AG04450 (cell line): ENCODE data around the gene IL22. TPM values are rescaled to one million over a fixed set of nuclear protein-coding genes. Genes with fewer than 3 reads are reported as not detected.

Source experiments
- CTCF ChIA-PET: fragments of 300-600, 350-600 bp; formaldehyde crosslinking; extraction: SDS; loops from one replicate; lab custom pipeline; 2022; ENCODE audit warnings: antibody characterized with exemption, inconsistent platforms; lab: Charles Lee
- POLR2A ChIA-PET: fragments of 350-600 bp; formaldehyde crosslinking; extraction: SDS; loops from one replicate; lab custom pipeline; 2021; ENCODE audit warnings: antibody characterized with exemption, inconsistent platforms; lab: Yijun Ruan, JAX
- DNase-seq: peaks from one replicate; pipeline ENCODE4 v3.0.0-alpha.2; 2011; ENCODE audit warnings: low read depth, low spot score
- H3K27ac ChIP-seq: one replicate; pipeline ENCODE4 v1.5.1; 2012; ENCODE audit warnings: low read depth, low read length, control low read depth
- H3K27me3 ChIP-seq: one replicate; pipeline ENCODE4 v1.6.0; 2012; ENCODE audit warnings: low read length; ENCODE audit not compliant: control insufficient read depth, insufficient read depth
- H3K4me3 ChIP-seq: 2 replicates; pipeline ENCODE4 v1.5.1; 2011; ENCODE audit warnings: mild to moderate bottlenecking, low read depth, low read length, control low read depth
- H3K9me3 ChIP-seq: 2 replicates; pipeline ENCODE4 v1.5.1; 2012; ENCODE audit warnings: low read length; ENCODE audit not compliant: control insufficient read depth, insufficient read depth
- polyA plus RNA-seq: library from polyadenylated mRNA; depleted of rRNA; stranded (reverse); fragments of >200 nt; gene quantifications from 2 replicates; pipeline ENCODE4 v1.2.3, GENCODE V29; 2011
- TF ChIP-seq, protein P1 (sequence below): IDR thresholded peaks from 2 replicates; pipeline ENCODE4 v1.5.1; 2011; ENCODE audit warnings: low read depth, low read length, control low read depth, inconsistent platforms

The IL22 gene
- polyA plus RNA-seq, 1 experiment = not detected

DNA sequence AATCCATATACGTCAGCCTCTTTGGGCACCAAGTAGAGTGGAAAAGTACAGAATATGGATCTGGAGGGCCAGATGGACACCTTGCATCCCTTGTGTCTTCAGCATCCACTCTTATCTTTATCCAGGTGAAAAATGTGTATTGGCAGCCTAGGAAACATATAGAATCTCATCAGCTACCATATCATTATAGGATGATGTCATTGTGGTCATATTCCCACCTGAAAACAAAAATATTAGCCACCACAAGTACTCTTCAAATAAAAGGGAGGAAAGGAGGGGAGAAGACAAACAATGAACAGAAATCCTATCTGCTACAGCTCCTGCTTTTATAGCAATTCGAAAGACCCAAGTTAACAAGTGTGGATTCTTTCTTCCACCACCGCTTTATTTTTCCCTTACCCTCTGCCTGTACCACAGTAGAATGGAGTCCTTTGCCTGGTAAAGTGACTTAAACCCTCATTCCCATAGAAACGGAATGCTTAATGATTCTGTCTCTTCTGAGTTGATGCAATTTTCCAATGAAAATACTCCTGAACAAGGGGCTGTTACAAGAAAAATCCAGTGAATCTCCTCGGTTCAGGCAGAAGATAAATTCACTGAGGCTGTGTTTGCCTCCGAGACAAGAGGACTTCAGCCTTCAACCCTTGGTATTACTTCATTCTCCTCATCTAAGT, 14.0 kb downstream of the IL22 start:
- H3K27ac ChIP-seq = no peak overlapping the region
- no peaks in the 10 kb centered on the region for H3K9me3 ChIP-seq
- POLR2A ChIA-PET = no interaction called here
- H3K4me3 ChIP-seq = no peak overlapping the region
- TF ChIP-seq, protein P1, sequence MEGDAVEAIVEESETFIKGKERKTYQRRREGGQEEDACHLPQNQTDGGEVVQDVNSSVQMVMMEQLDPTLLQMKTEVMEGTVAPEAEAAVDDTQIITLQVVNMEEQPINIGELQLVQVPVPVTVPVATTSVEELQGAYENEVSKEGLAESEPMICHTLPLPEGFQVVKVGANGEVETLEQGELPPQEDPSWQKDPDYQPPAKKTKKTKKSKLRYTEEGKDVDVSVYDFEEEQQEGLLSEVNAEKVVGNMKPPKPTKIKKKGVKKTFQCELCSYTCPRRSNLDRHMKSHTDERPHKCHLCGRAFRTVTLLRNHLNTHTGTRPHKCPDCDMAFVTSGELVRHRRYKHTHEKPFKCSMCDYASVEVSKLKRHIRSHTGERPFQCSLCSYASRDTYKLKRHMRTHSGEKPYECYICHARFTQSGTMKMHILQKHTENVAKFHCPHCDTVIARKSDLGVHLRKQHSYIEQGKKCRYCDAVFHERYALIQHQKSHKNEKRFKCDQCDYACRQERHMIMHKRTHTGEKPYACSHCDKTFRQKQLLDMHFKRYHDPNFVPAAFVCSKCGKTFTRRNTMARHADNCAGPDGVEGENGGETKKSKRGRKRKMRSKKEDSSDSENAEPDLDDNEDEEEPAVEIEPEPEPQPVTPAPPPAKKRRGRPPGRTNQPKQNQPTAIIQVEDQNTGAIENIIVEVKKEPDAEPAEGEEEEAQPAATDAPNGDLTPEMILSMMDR = no peak
- CTCF ChIA-PET = interaction anchor here (1.3 to 3.5 kb wide), 2 partner anchors 16 to 17 kb away, joined by 9 to 16 read pairs; no protein-coding TSS in a partner anchor
- DNase-seq = no peak
- H3K27me3 ChIP-seq = no peaks in the 10 kb centered on the region

DNA sequence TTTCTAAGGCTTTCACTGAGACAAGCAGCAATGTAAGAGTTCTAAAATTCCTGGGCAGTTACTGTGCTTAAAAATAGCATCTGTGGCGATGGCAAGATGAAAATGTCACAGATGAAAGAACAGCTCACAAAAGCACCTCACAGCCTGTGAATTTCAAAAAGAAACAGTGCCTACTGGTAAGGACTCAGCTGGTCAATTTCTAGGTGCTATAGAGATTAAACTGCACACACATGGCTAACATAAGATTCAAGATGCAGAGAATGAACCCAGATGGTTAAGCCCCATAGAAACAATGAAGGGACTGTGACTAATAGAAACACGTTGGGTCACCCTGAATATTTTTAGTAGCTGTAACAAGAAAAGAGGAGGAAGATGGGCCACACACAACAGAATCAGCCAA, 15.8 kb downstream of the IL22 start:
- TF ChIP-seq, protein P1 = no peak
- POLR2A ChIA-PET = no interaction called here
- Histone ChIP-seq H3K4me3 (no peak overlapping the region), H3K9me3 (no peaks in the 10 kb centered on the region), H3K27ac (no peak overlapping the region), H3K27me3 (peaks cover 4% of the 10 kb centered on the region)
- no peak for DNase-seq
- CTCF ChIA-PET = interaction anchor here (1.5 to 2.8 kb wide), 2 partner anchors 15 to 79 kb away, joined by 9 to 11 read pairs; no protein-coding TSS in a partner anchor

DNA sequence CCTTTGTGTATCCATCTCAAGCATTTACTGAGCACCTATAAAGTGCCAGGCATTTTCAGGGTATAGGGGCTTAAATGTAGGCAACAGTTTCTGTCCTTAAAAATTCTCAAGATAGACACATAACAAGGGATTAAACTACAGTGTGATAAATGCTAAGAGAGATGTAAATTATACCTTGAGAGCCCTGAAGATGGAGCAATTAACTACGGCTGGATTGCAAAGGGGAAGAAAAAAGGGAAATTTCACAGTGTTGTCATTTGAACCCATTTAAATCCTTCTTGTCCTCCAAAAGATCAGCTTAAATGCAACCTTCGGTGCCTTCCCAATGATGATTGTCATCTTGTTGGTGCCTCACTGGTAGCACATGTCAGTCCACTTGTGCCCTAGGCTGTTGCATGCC, 16.3 kb downstream of the IL22 start:
- no peaks in the 10 kb centered on the region for H3K9me3 ChIP-seq
- no peak overlapping the region for H3K27ac ChIP-seq
- no peak for DNase-seq
- POLR2A ChIA-PET = no interaction called here
- CTCF ChIA-PET = interaction anchor here (1.5 to 2.8 kb wide), 2 partner anchors 14 to 80 kb away, joined by 9 to 11 read pairs; no protein-coding TSS in a partner anchor
- TF ChIP-seq, protein P1 = peak; percentile 31; the same call in 1 of the 2 replicates
- H3K27me3 ChIP-seq = peaks cover 4% of the 10 kb centered on the region
- no peak overlapping the region for H3K4me3 ChIP-seq

DNA sequence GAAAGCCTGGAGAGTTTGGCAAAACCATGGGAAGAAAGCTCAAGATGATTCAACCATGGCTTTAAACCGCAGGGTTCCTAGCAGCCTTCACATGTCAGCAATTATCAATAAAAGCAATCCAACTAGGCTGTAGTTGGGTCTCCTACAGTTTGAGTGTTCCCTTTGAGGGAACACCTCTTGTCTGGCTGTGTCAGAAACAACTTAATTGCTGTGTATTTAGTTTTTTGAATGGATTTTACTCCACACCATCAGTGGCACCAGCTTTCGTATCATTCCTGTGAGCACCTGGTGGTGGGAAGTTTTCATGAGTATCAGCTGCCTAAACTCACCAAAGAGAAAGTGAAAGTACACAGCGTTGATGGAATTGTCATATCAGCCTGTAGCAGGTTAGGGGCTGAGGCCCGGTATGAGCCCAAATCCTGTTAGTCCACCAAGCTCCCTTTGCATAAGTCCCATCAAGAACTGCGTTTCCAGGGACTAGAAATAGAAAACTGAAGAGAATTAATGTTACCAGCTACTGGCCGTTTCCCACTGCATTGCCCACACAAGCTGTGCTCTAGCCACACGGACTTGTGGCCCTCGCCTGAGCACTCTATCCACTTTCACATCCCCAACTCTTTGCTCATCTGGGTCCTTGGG, 16.9 kb downstream of the IL22 start:
- peaks cover 4% of the 10 kb centered on the region for H3K27me3 ChIP-seq
- H3K4me3 ChIP-seq = no peak overlapping the region
- TF ChIP-seq, protein P1 = no peak
- DNase-seq = no peak
- ChIA-PET CTCF (interaction anchor here (1.5 to 2.8 kb wide), 2 partner anchors 14 to 80 kb away, joined by 9 to 11 read pairs; no protein-coding TSS in a partner anchor), POLR2A (no interaction called here)
- H3K27ac ChIP-seq = no peak overlapping the region
- no peaks in the 10 kb centered on the region for H3K9me3 ChIP-seq

DNA sequence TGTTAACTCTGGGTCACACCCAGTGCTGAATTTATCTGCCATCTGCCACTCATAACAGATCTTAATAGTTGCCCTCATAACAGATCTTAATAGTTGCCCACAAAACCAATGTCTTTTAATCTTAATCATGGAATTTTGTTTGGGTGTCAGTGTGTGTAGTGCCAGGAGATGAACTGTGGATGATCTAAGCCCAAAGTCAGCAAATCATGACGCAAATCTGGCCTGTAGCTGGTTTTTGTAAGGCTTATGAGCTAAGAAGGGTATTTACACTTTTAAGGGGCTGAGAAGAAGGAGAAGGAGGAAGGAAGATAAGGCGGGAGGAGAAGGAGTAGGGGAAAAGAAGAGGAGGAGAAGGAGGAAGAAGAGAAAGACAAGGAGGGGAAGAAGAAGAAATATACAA, 17.8 kb downstream of the IL22 start:
- Histone ChIP-seq H3K4me3 (no peak overlapping the region), H3K27me3 (peaks cover 4% of the 10 kb centered on the region), H3K27ac (no peak overlapping the region), H3K9me3 (no peaks in the 10 kb centered on the region)
- POLR2A ChIA-PET = no interaction called here
- CTCF ChIA-PET = interaction anchor here (0.6 to 2.8 kb wide), 3 partner anchors 13 to 1184 kb away, joined by 3 to 11 read pairs (median 4); no protein-coding TSS in a partner anchor
- no peak for DNase-seq
- TF ChIP-seq, protein P1 = no peak
